H9 (cell line): ENCODE results near the gene CLDN11. TPM values are rescaled to one million over a fixed set of nuclear protein-coding genes. Genes with fewer than 3 reads are reported as not detected.

ENCODE experiments used
- DNase-seq: peaks from one replicate; pipeline ENCODE4 v3.0.0-alpha.2; 2017
- H2AFZ ChIP-seq: one replicate; pipeline ENCODE4 v1.6.1; 2013; ENCODE audit warnings: mild to moderate bottlenecking, low read length, control low read depth, moderate library complexity
- H2AK5ac ChIP-seq: 2 replicates; pipeline ENCODE4 v1.6.1; 2013; ENCODE audit warnings: low read length, control low read depth, mixed read lengths; ENCODE audit not compliant: insufficient read length
- H2BK120ac ChIP-seq: one replicate; pipeline ENCODE4 v1.6.1; 2013; ENCODE audit warnings: low read depth, mild to moderate bottlenecking, low read length, control low read depth, inconsistent platforms; ENCODE audit not compliant: poor library complexity, severe bottlenecking
- H2BK12ac ChIP-seq: 2 replicates; pipeline ENCODE4 v1.6.1; 2013; ENCODE audit warnings: low read length, control low read depth, mixed read lengths, low read depth; ENCODE audit not compliant: insufficient read length
- H2BK15ac ChIP-seq: 2 replicates; pipeline ENCODE4 v1.6.1; 2013; ENCODE audit warnings: low read depth, low read length, control low read depth
- H2BK20ac ChIP-seq: one replicate; pipeline ENCODE4 v1.6.1; 2013; ENCODE audit warnings: low read depth, mild to moderate bottlenecking, low read length, control low read depth, inconsistent platforms; ENCODE audit not compliant: poor library complexity, severe bottlenecking
- H2BK5ac ChIP-seq: 2 replicates; pipeline ENCODE4 v1.6.1; 2013; ENCODE audit warnings: low read length, control low read depth, mixed read lengths; ENCODE audit not compliant: insufficient read length
- H3K14ac ChIP-seq: 2 replicates; pipeline ENCODE4 v1.6.1; 2013; ENCODE audit warnings: low read length, control low read depth; ENCODE audit not compliant: insufficient read depth
- H3K18ac ChIP-seq: 2 replicates; pipeline ENCODE4 v1.6.1; 2013; ENCODE audit warnings: low read depth, mild to moderate bottlenecking, mixed read lengths, low read length, control low read depth; ENCODE audit not compliant: insufficient read length
- H3K23ac ChIP-seq: 2 replicates; pipeline ENCODE4 v1.6.1; 2013; ENCODE audit warnings: low read length, control low read depth, mixed read lengths, low read depth; ENCODE audit not compliant: insufficient read length
- H3K23me2 ChIP-seq: 2 replicates; pipeline ENCODE4 v1.6.1; 2013; ENCODE audit warnings: low read depth, mild to moderate bottlenecking, mixed read lengths, low read length, control low read depth; ENCODE audit not compliant: insufficient read length, poor library complexity, severe bottlenecking
- H3K27ac ChIP-seq: 2 replicates; pipeline ENCODE4 v1.5.1; 2013; ENCODE audit warnings: low read length, control low read depth, mixed read lengths, low read depth; ENCODE audit not compliant: insufficient read length
- H3K27me3 ChIP-seq: 2 replicates; pipeline ENCODE4 v1.6.1; 2013; ENCODE audit warnings: low read length, control low read depth, inconsistent platforms; ENCODE audit not compliant: insufficient read depth
- H3K4ac ChIP-seq: 2 replicates; pipeline ENCODE4 v1.6.1; 2013; ENCODE audit warnings: low read depth, mild to moderate bottlenecking, control low read depth, inconsistent platforms, low read length, moderate library complexity
- H3K4me1 ChIP-seq: 2 replicates; pipeline ENCODE4 v1.6.1; 2013; ENCODE audit warnings: low read length, control low read depth, inconsistent platforms; ENCODE audit not compliant: insufficient read depth
- H3K4me2 ChIP-seq: 2 replicates; pipeline ENCODE4 v1.6.1; 2013; ENCODE audit warnings: low read length, control low read depth, mixed read lengths; ENCODE audit not compliant: insufficient read length, insufficient read depth
- H3K56ac ChIP-seq: 2 replicates; pipeline ENCODE4 v1.6.1; 2013; ENCODE audit warnings: low read depth, mild to moderate bottlenecking, mixed read lengths, low read length, control low read depth; ENCODE audit not compliant: insufficient read length
- H3K79me1 ChIP-seq: 2 replicates; pipeline ENCODE4 v1.6.1; 2013; ENCODE audit warnings: low read depth, mild to moderate bottlenecking, moderate library complexity, low read length, control low read depth, inconsistent platforms; ENCODE audit not compliant: insufficient read depth, poor library complexity, severe bottlenecking
- H3K79me2 ChIP-seq: 2 replicates; pipeline ENCODE4 v1.6.1; 2013; ENCODE audit warnings: low read length, control low read depth, inconsistent platforms; ENCODE audit not compliant: insufficient read depth
- H3K9ac ChIP-seq: 2 replicates; pipeline ENCODE4 v1.6.1; 2013; ENCODE audit warnings: low read length, control low read depth, mixed read lengths; ENCODE audit not compliant: insufficient read length; ENCODE audit errors: extremely low read depth
- H3K9me3 ChIP-seq: one replicate; pipeline ENCODE4 v1.6.1; 2013; ENCODE audit warnings: low read depth, low read length, inconsistent platforms; ENCODE audit not compliant: control insufficient read depth
- H3T11ph ChIP-seq: one replicate; pipeline ENCODE4 v1.6.1; 2013; ENCODE audit warnings: mild to moderate bottlenecking, low read length, control low read depth, inconsistent platforms
- H4K20me1 ChIP-seq: one replicate; pipeline ENCODE4 v1.6.1; 2013; ENCODE audit not compliant: control insufficient read depth, insufficient read length, insufficient read depth
- H4K5ac ChIP-seq: 2 replicates; pipeline ENCODE4 v1.6.1; 2013; ENCODE audit warnings: low read depth, mild to moderate bottlenecking, mixed read lengths, low read length, control low read depth; ENCODE audit not compliant: insufficient read length
- H4K8ac ChIP-seq: replicated peaks from 2 replicates; pipeline ENCODE4 v1.6.1; 2013; ENCODE audit warnings: low read length, control low read depth, mixed read lengths, low read depth; ENCODE audit not compliant: insufficient read length
- H4K91ac ChIP-seq: 2 replicates; pipeline ENCODE4 v1.6.1; 2013; ENCODE audit warnings: low read depth, mild to moderate bottlenecking, moderate library complexity, mixed read lengths, low read length, control low read depth; ENCODE audit not compliant: insufficient read length
- H3K27ac Mint-ChIP-seq, 3 experiments: 2 replicates in 2 of 3; 3 replicates in 1 of 3; pipeline ENCODE4 v1.8.0; 2020 to 2021; ENCODE audit warnings: mixed read lengths in 3 of 3, mild to moderate bottlenecking in 1 of 3, moderate library complexity in 1 of 3
- H3K27me3 Mint-ChIP-seq: 2 replicates; pipeline ENCODE4 v1.8.0; 2021; ENCODE audit warnings: low read depth, mild to moderate bottlenecking, moderate library complexity, mixed read lengths
- H3K36me3 Mint-ChIP-seq, 3 experiments: 2 replicates in 2 of 3; 3 replicates in 1 of 3; pipeline ENCODE4 v1.8.0; 2020 to 2021; ENCODE audit warnings: low read depth in 3 of 3, mixed read lengths in 3 of 3; ENCODE audit not compliant: insufficient read depth in 1 of 3
- H3K4me1 Mint-ChIP-seq, 2 experiments: 2 replicates each; pipeline ENCODE4 v1.8.0; 2020; ENCODE audit warnings: mixed read lengths in 2 of 2
- H3K4me3 Mint-ChIP-seq, 2 experiments: 2 replicates in 1 of 2; 3 replicates in 1 of 2; pipeline ENCODE4 v1.8.0; 2020 to 2021; ENCODE audit warnings: mild to moderate bottlenecking in 2 of 2, mixed read lengths in 2 of 2, moderate library complexity in 1 of 2
- H3K9me3 Mint-ChIP-seq, 2 experiments: 2 replicates in 1 of 2; 3 replicates in 1 of 2; pipeline ENCODE4 v1.8.0; 2020; ENCODE audit warnings: mild to moderate bottlenecking in 2 of 2, mixed read lengths in 2 of 2, moderate library complexity in 1 of 2
- WGBS: extraction: QIAGEN DNeasy Blood & Tissue Kit; methylation state at CpG from one replicate; pipeline ENCODE4 v1.1.7; 2013; ENCODE audit warnings: missing lambda C conversion rate, low lambda C conversion rate, mixed read lengths; ENCODE audit not compliant: insufficient read length; ENCODE audit errors: extremely low coverage; 5-methylcytosine and 5-hydroxymethylcytosine counted together
- total RNA-seq: library from RNA; stranded (reverse); gene quantifications from 2 replicates; pipeline ENCODE4 v1.2.1, GENCODE V29; 2021
- TF ChIP-seq, protein P1 (sequence below): fragments of 200-600 bp; sonication (generic); conservative IDR thresholded peaks from 3 replicates; pipeline ENCODE4 v1.8.0; 2021; ENCODE audit warnings: antibody characterized with exemption, mild to moderate bottlenecking

CLDN11 gene
- total RNA-seq, 1 experiment from 2014 or later = 1.7 TPM

DNA sequence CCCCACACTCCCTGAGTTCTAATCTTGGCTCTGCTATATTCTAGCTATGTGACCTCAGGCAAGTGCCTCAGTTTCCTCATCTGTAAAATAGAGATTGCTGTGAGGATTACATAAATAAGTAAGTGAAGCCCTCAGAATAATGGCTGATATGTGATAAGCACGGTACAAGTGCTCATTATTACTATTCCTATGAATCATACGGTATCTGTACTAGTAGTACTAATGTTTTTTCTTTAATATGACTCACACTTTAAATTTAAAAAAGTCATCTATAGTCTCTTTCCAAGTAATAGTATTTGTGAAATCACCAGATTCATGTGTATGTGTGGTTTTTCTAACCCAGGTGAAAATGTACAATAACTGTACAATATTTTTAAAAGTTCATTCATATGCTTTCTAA, 58.7 kb downstream of the CLDN11 start:
- no peak overlapping the region for H3K4me3 Mint-ChIP-seq
- Histone ChIP-seq H3K23ac (no peak overlapping the region), H3K79me1 (no peaks in the 10 kb centered on the region), H3T11ph (no peak overlapping the region), H3K9ac (no peak overlapping the region), H2BK12ac (no peak overlapping the region), H4K5ac (no peak overlapping the region), H4K8ac (no peak overlapping the region), H2BK20ac (no peak overlapping the region), H2BK5ac (no peak overlapping the region), H3K27me3 (no peaks in the 10 kb centered on the region), H3K4me2 (no peak overlapping the region), H3K27ac (no peak overlapping the region), H2BK120ac (no peak overlapping the region), H3K4ac (no peak overlapping the region), H3K56ac (no peak overlapping the region), H4K20me1 (no peaks in the 10 kb centered on the region), H3K23me2 (no peaks in the 10 kb centered on the region), H2BK15ac (no peak overlapping the region), H2AK5ac (no peak overlapping the region), H3K14ac (no peak overlapping the region), H4K91ac (no peak overlapping the region), H3K79me2 (no peaks in the 10 kb centered on the region), H3K4me1 (no peaks in the 10 kb centered on the region), H2AFZ (no peak overlapping the region), H3K18ac (no peak overlapping the region), H3K9me3 (no peaks in the 10 kb centered on the region)
- DNase-seq = no peak
- H3K36me3 Mint-ChIP-seq = no peaks in the 10 kb centered on the region; a peak in 1 of 7 replicates
- H3K27me3 Mint-ChIP-seq = no peaks in the 10 kb centered on the region
- WGBS = no CpG with 5 or more reads among the region's 2 CpGs
- TF ChIP-seq, protein P1, sequence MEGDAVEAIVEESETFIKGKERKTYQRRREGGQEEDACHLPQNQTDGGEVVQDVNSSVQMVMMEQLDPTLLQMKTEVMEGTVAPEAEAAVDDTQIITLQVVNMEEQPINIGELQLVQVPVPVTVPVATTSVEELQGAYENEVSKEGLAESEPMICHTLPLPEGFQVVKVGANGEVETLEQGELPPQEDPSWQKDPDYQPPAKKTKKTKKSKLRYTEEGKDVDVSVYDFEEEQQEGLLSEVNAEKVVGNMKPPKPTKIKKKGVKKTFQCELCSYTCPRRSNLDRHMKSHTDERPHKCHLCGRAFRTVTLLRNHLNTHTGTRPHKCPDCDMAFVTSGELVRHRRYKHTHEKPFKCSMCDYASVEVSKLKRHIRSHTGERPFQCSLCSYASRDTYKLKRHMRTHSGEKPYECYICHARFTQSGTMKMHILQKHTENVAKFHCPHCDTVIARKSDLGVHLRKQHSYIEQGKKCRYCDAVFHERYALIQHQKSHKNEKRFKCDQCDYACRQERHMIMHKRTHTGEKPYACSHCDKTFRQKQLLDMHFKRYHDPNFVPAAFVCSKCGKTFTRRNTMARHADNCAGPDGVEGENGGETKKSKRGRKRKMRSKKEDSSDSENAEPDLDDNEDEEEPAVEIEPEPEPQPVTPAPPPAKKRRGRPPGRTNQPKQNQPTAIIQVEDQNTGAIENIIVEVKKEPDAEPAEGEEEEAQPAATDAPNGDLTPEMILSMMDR = no peak
- no peaks in the 10 kb centered on the region for H3K9me3 Mint-ChIP-seq
- peaks cover 18 to 19% of the 10 kb centered on the region in 2 experiments for H3K4me1 Mint-ChIP-seq
- no peak overlapping the region for H3K27ac Mint-ChIP-seq
